H9 (cell line): ENCODE measurements around the gene TARP.

Source experiments
- DNase-seq: peaks from one replicate; pipeline ENCODE4 v3.0.0-alpha.2; 2017
- H2AFZ ChIP-seq: one replicate; pipeline ENCODE4 v1.6.1; 2013; ENCODE audit warnings: mild to moderate bottlenecking, low read length, control low read depth, moderate library complexity
- H2AK5ac ChIP-seq: 2 replicates; pipeline ENCODE4 v1.6.1; 2013; ENCODE audit warnings: low read length, control low read depth, mixed read lengths; ENCODE audit not compliant: insufficient read length
- H2BK120ac ChIP-seq: one replicate; pipeline ENCODE4 v1.6.1; 2013; ENCODE audit warnings: low read depth, mild to moderate bottlenecking, low read length, control low read depth, inconsistent platforms; ENCODE audit not compliant: poor library complexity, severe bottlenecking
- H2BK12ac ChIP-seq: 2 replicates; pipeline ENCODE4 v1.6.1; 2013; ENCODE audit warnings: low read length, control low read depth, mixed read lengths, low read depth; ENCODE audit not compliant: insufficient read length
- H2BK15ac ChIP-seq: 2 replicates; pipeline ENCODE4 v1.6.1; 2013; ENCODE audit warnings: low read depth, low read length, control low read depth
- H2BK20ac ChIP-seq: one replicate; pipeline ENCODE4 v1.6.1; 2013; ENCODE audit warnings: low read depth, mild to moderate bottlenecking, low read length, control low read depth, inconsistent platforms; ENCODE audit not compliant: poor library complexity, severe bottlenecking
- H2BK5ac ChIP-seq: 2 replicates; pipeline ENCODE4 v1.6.1; 2013; ENCODE audit warnings: low read length, control low read depth, mixed read lengths; ENCODE audit not compliant: insufficient read length
- H3K14ac ChIP-seq: 2 replicates; pipeline ENCODE4 v1.6.1; 2013; ENCODE audit warnings: low read length, control low read depth; ENCODE audit not compliant: insufficient read depth
- H3K18ac ChIP-seq: 2 replicates; pipeline ENCODE4 v1.6.1; 2013; ENCODE audit warnings: low read depth, mild to moderate bottlenecking, mixed read lengths, low read length, control low read depth; ENCODE audit not compliant: insufficient read length
- H3K23ac ChIP-seq: 2 replicates; pipeline ENCODE4 v1.6.1; 2013; ENCODE audit warnings: low read length, control low read depth, mixed read lengths, low read depth; ENCODE audit not compliant: insufficient read length
- H3K23me2 ChIP-seq: 2 replicates; pipeline ENCODE4 v1.6.1; 2013; ENCODE audit warnings: low read depth, mild to moderate bottlenecking, mixed read lengths, low read length, control low read depth; ENCODE audit not compliant: insufficient read length, poor library complexity, severe bottlenecking
- H3K27ac ChIP-seq: 2 replicates; pipeline ENCODE4 v1.5.1; 2013; ENCODE audit warnings: low read length, control low read depth, mixed read lengths, low read depth; ENCODE audit not compliant: insufficient read length
- H3K27me3 ChIP-seq: 2 replicates; pipeline ENCODE4 v1.6.1; 2013; ENCODE audit warnings: low read length, control low read depth, inconsistent platforms; ENCODE audit not compliant: insufficient read depth
- H3K4ac ChIP-seq: 2 replicates; pipeline ENCODE4 v1.6.1; 2013; ENCODE audit warnings: low read depth, mild to moderate bottlenecking, control low read depth, inconsistent platforms, low read length, moderate library complexity
- H3K4me1 ChIP-seq: 2 replicates; pipeline ENCODE4 v1.6.1; 2013; ENCODE audit warnings: low read length, control low read depth, inconsistent platforms; ENCODE audit not compliant: insufficient read depth
- H3K4me2 ChIP-seq: 2 replicates; pipeline ENCODE4 v1.6.1; 2013; ENCODE audit warnings: low read length, control low read depth, mixed read lengths; ENCODE audit not compliant: insufficient read length, insufficient read depth
- H3K56ac ChIP-seq: 2 replicates; pipeline ENCODE4 v1.6.1; 2013; ENCODE audit warnings: low read depth, mild to moderate bottlenecking, mixed read lengths, low read length, control low read depth; ENCODE audit not compliant: insufficient read length
- H3K79me1 ChIP-seq: 2 replicates; pipeline ENCODE4 v1.6.1; 2013; ENCODE audit warnings: low read depth, mild to moderate bottlenecking, moderate library complexity, low read length, control low read depth, inconsistent platforms; ENCODE audit not compliant: insufficient read depth, poor library complexity, severe bottlenecking
- H3K79me2 ChIP-seq: 2 replicates; pipeline ENCODE4 v1.6.1; 2013; ENCODE audit warnings: low read length, control low read depth, inconsistent platforms; ENCODE audit not compliant: insufficient read depth
- H3K9ac ChIP-seq: 2 replicates; pipeline ENCODE4 v1.6.1; 2013; ENCODE audit warnings: low read length, control low read depth, mixed read lengths; ENCODE audit not compliant: insufficient read length; ENCODE audit errors: extremely low read depth
- H3K9me3 ChIP-seq: one replicate; pipeline ENCODE4 v1.6.1; 2013; ENCODE audit warnings: low read depth, low read length, inconsistent platforms; ENCODE audit not compliant: control insufficient read depth
- H3T11ph ChIP-seq: one replicate; pipeline ENCODE4 v1.6.1; 2013; ENCODE audit warnings: mild to moderate bottlenecking, low read length, control low read depth, inconsistent platforms
- H4K20me1 ChIP-seq: one replicate; pipeline ENCODE4 v1.6.1; 2013; ENCODE audit not compliant: control insufficient read depth, insufficient read length, insufficient read depth
- H4K5ac ChIP-seq: 2 replicates; pipeline ENCODE4 v1.6.1; 2013; ENCODE audit warnings: low read depth, mild to moderate bottlenecking, mixed read lengths, low read length, control low read depth; ENCODE audit not compliant: insufficient read length
- H4K8ac ChIP-seq: replicated peaks from 2 replicates; pipeline ENCODE4 v1.6.1; 2013; ENCODE audit warnings: low read length, control low read depth, mixed read lengths, low read depth; ENCODE audit not compliant: insufficient read length
- H4K91ac ChIP-seq: 2 replicates; pipeline ENCODE4 v1.6.1; 2013; ENCODE audit warnings: low read depth, mild to moderate bottlenecking, moderate library complexity, mixed read lengths, low read length, control low read depth; ENCODE audit not compliant: insufficient read length
- H3K27ac Mint-ChIP-seq, 3 experiments: 2 replicates in 2 of 3; 3 replicates in 1 of 3; pipeline ENCODE4 v1.8.0; 2020 to 2021; ENCODE audit warnings: mixed read lengths in 3 of 3, mild to moderate bottlenecking in 1 of 3, moderate library complexity in 1 of 3
- H3K27me3 Mint-ChIP-seq: 2 replicates; pipeline ENCODE4 v1.8.0; 2021; ENCODE audit warnings: low read depth, mild to moderate bottlenecking, moderate library complexity, mixed read lengths
- H3K36me3 Mint-ChIP-seq, 3 experiments: 2 replicates in 2 of 3; 3 replicates in 1 of 3; pipeline ENCODE4 v1.8.0; 2020 to 2021; ENCODE audit warnings: low read depth in 3 of 3, mixed read lengths in 3 of 3; ENCODE audit not compliant: insufficient read depth in 1 of 3
- H3K4me1 Mint-ChIP-seq, 2 experiments: 2 replicates each; pipeline ENCODE4 v1.8.0; 2020; ENCODE audit warnings: mixed read lengths in 2 of 2
- H3K4me3 Mint-ChIP-seq, 2 experiments: 2 replicates in 1 of 2; 3 replicates in 1 of 2; pipeline ENCODE4 v1.8.0; 2020 to 2021; ENCODE audit warnings: mild to moderate bottlenecking in 2 of 2, mixed read lengths in 2 of 2, moderate library complexity in 1 of 2
- H3K9me3 Mint-ChIP-seq, 2 experiments: 2 replicates in 1 of 2; 3 replicates in 1 of 2; pipeline ENCODE4 v1.8.0; 2020; ENCODE audit warnings: mild to moderate bottlenecking in 2 of 2, mixed read lengths in 2 of 2, moderate library complexity in 1 of 2
- WGBS: extraction: QIAGEN DNeasy Blood & Tissue Kit; methylation state at CpG from one replicate; pipeline ENCODE4 v1.1.7; 2013; ENCODE audit warnings: missing lambda C conversion rate, low lambda C conversion rate, mixed read lengths; ENCODE audit not compliant: insufficient read length; ENCODE audit errors: extremely low coverage; 5-methylcytosine and 5-hydroxymethylcytosine counted together
- TF ChIP-seq, protein P1 (sequence below): fragments of 200-600 bp; sonication (generic); conservative IDR thresholded peaks from 3 replicates; pipeline ENCODE4 v1.8.0; 2021; ENCODE audit warnings: antibody characterized with exemption, mild to moderate bottlenecking

TARP gene

DNA sequence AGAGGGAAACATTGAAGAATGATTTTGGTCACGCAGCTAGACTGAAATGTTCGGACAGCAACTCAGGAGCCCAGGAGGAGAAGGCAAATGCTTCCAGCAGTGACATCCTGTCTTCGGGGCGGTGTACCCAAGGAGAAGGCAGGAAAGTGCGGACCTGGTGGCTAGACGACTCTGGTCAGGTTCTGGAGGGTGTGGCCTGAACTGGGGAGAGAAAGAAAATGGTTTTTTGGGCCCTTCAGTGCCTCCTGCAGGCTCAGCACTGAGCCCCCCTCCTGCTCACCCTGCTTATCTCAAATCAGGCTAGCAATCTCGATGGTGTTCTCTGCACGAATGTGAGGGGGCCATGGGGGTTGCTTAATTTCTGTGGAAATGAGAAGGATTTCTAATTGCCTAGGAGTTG, 26.7 kb upstream of the TARP start:
- Histone ChIP-seq H2AFZ (no peak overlapping the region), H3K4ac (no peak overlapping the region), H3K4me1 (no peaks in the 10 kb centered on the region), H3K14ac (no peak overlapping the region), H3K4me2 (no peak overlapping the region), H3K27me3 (no peaks in the 10 kb centered on the region), H3K9ac (no peak overlapping the region), H4K8ac (no peak overlapping the region), H3K79me2 (no peaks in the 10 kb centered on the region), H2BK12ac (no peak overlapping the region), H2BK20ac (no peak overlapping the region), H3K79me1 (no peaks in the 10 kb centered on the region), H3K18ac (no peak overlapping the region), H2BK15ac (no peak overlapping the region), H3K27ac (no peak overlapping the region), H4K20me1 (no peaks in the 10 kb centered on the region), H2AK5ac (no peak overlapping the region), H3K23me2 (no peaks in the 10 kb centered on the region), H3K9me3 (no peaks in the 10 kb centered on the region), H2BK5ac (no peak overlapping the region), H4K5ac (no peak overlapping the region), H2BK120ac (no peak overlapping the region), H3K56ac (no peak overlapping the region), H3T11ph (no peak overlapping the region), H4K91ac (no peak overlapping the region), H3K23ac (no peak overlapping the region)
- H3K36me3 Mint-ChIP-seq, result no peaks in the 10 kb centered on the region
- no CpG with 5 or more reads among the region's 8 CpGs for WGBS
- H3K9me3 Mint-ChIP-seq, result no peaks in the 10 kb centered on the region; a peak in 1 of 5 replicates
- H3K27ac Mint-ChIP-seq, result no peak overlapping the region
- no peaks in the 10 kb centered on the region for H3K27me3 Mint-ChIP-seq
- no peak for DNase-seq
- H3K4me1 Mint-ChIP-seq, result peaks cover 0 to 9% of the 10 kb centered on the region in 2 experiments; a peak in 2 of 4 replicates
- H3K4me3 Mint-ChIP-seq, result no peak overlapping the region
- TF ChIP-seq, protein P1, sequence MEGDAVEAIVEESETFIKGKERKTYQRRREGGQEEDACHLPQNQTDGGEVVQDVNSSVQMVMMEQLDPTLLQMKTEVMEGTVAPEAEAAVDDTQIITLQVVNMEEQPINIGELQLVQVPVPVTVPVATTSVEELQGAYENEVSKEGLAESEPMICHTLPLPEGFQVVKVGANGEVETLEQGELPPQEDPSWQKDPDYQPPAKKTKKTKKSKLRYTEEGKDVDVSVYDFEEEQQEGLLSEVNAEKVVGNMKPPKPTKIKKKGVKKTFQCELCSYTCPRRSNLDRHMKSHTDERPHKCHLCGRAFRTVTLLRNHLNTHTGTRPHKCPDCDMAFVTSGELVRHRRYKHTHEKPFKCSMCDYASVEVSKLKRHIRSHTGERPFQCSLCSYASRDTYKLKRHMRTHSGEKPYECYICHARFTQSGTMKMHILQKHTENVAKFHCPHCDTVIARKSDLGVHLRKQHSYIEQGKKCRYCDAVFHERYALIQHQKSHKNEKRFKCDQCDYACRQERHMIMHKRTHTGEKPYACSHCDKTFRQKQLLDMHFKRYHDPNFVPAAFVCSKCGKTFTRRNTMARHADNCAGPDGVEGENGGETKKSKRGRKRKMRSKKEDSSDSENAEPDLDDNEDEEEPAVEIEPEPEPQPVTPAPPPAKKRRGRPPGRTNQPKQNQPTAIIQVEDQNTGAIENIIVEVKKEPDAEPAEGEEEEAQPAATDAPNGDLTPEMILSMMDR, result no peak
